HepG2 (cell line): ENCODE measurements around the gene SAE1. TPM values are rescaled to one million over a fixed set of nuclear protein-coding genes. Genes with fewer than 3 reads are reported as not detected.

Source experiments
- ATF3 ChIP-seq: sonication (generic); formaldehyde crosslinking; IDR thresholded peaks from 2 replicates; pipeline ENCODE4 v1.4.0; 2020; ENCODE audit warnings: missing genetic modification reagents
- ATF6 ChIP-seq: sonication (generic); formaldehyde crosslinking; conservative IDR thresholded peaks from 2 replicates; pipeline ENCODE4 v1.4.0; 2020; ENCODE audit warnings: missing genetic modification reagents
- E2F1 ChIP-seq: sonication (generic); formaldehyde crosslinking; IDR thresholded peaks from 2 replicates; pipeline ENCODE4 v1.5.0; 2020; ENCODE audit warnings: missing genetic modification reagents
- HOMEZ ChIP-seq: IDR thresholded peaks from 2 replicates; pipeline ENCODE4 v1.6.1; 2016; ENCODE audit warnings: low read depth
- KAT2B ChIP-seq: fragments of 150-350 bp; IDR thresholded peaks from 2 replicates; pipeline ENCODE4 v1.6.1; 2014; ENCODE audit warnings: low read depth, low read length, borderline replicate concordance
- KMT2A ChIP-seq: sonication (generic); formaldehyde crosslinking; IDR thresholded peaks from 2 replicates; pipeline ENCODE4 v1.4.0; 2020; ENCODE audit warnings: missing genetic modification reagents
- NFATC3 ChIP-seq: sonication (generic); formaldehyde crosslinking; IDR thresholded peaks from 2 replicates; pipeline ENCODE4 v1.5.1; 2020; ENCODE audit warnings: mild to moderate bottlenecking, missing genetic modification reagents
- POLR2A ChIP-seq, 2 experiments: IDR thresholded peaks; 2 replicates each; pipeline ENCODE4 v1.6.1; 2011; ENCODE audit warnings: low read depth in 2 of 2, low read length in 2 of 2, mild to moderate bottlenecking in 1 of 2, moderate library complexity in 1 of 2; ENCODE audit not compliant: insufficient read depth in 1 of 2
- TEF ChIP-seq: sonication (generic); formaldehyde crosslinking; IDR thresholded peaks from 2 replicates; pipeline ENCODE4 v1.5.0; 2020; ENCODE audit warnings: missing genetic modification reagents
- USF2 ChIP-seq, 2 experiments: sonication (generic) in 1 of 2; formaldehyde crosslinking in 1 of 2; IDR thresholded peaks; 2 replicates each; pipeline versions ENCODE4 v1.5.1 to v1.6.1; 2011 to 2020; ENCODE audit warnings: borderline replicate concordance in 1 of 2, low read depth in 1 of 2, low read length in 1 of 2, mild to moderate bottlenecking in 1 of 2, missing genetic modification reagents in 1 of 2, moderate library complexity in 1 of 2
- ZBTB43 ChIP-seq: sonication (generic); formaldehyde crosslinking; conservative IDR thresholded peaks from 2 replicates; pipeline ENCODE4 v1.4.0; 2020; ENCODE audit warnings: missing genetic modification reagents
- ZNF33B ChIP-seq: sonication (generic); formaldehyde crosslinking; IDR thresholded peaks from 2 replicates; pipeline ENCODE4 v1.5.1; 2020; ENCODE audit warnings: mild to moderate bottlenecking, missing genetic modification reagents
- ZNF674 ChIP-seq: sonication (generic); formaldehyde crosslinking; IDR thresholded peaks from 2 replicates; pipeline ENCODE4 v1.5.0; 2020; ENCODE audit warnings: low read depth, mild to moderate bottlenecking, missing genetic modification reagents
- ZSCAN29 ChIP-seq: sonication (generic); formaldehyde crosslinking; conservative IDR thresholded peaks from 2 replicates; pipeline ENCODE4 v1.4.0; 2020; ENCODE audit warnings: mild to moderate bottlenecking, missing genetic modification reagents
- polyA plus RNA-seq, 8 experiments: library from polyadenylated mRNA; depleted of rRNA in 3 of 8; stranded (reverse) in 7 of 8; unstranded in 1 of 8; fragments of >200 nt; fragmentation: Illumina TruSeq in 4 of 8; extraction: Trizol in 4 of 8; gene quantifications; 2 replicates each; pipeline versions ENCODE4 v1.2.1 to v1.2.3, GENCODE V29; 2011 to 2016; ENCODE audit warnings: low read depth in 4 of 8, missing spikeins in 1 of 8, mixed read lengths in 1 of 8; ENCODE audit not compliant: insufficient read depth in 1 of 8
- total RNA-seq, 5 experiments: library from RNA; depleted of rRNA; stranded (reverse); fragments of >200 nt; fragmentation: Illumina TruSeq; extraction: Trizol; gene quantifications; 2 replicates each; pipeline ENCODE4 v1.2.3, GENCODE V29; 2016; ENCODE audit warnings: low read depth in 1 of 5

SAE1 gene
- total and polyA plus RNA-seq, 2 of the 13 experiments (the other 11 are each of a cell fraction or from before 2014, with no cell fraction given) = 87.6 to 197 TPM

- no peak; the same call in 1 of the 2 replicates for TF ChIP-seq E2F1 (CRISPR knock-in tag)
- no peak for TF ChIP-seq KMT2A (CRISPR knock-in tag)
- peak; percentile 63 to 70 for TF ChIP-seq POLR2A (IDR thresholded peaks at IDR 0.05; ENCODE audit: insufficient read depth in 1 of 2, low read depth in 2 of 2, low read length in 2 of 2)
- TF ChIP-seq ZSCAN29 (CRISPR knock-in tag) = peak; percentile 48; the same call in 1 of the 2 replicates
- TF ChIP-seq ZNF33B (CRISPR knock-in tag) = no peak; the same call in 1 of the 2 replicates
- TF ChIP-seq ZNF674 = no peak
- TF ChIP-seq USF2 (IDR thresholded peaks at IDR 0.05; ENCODE audit: low read depth, low read length) = 0 out of 2 replicates have a peak, but pooled peaks have one; percentile 1
- no peak for TF ChIP-seq USF2 (CRISPR knock-in tag; IDR thresholded peaks at IDR 0.05; ENCODE audit: borderline replicate concordance)
- TF ChIP-seq HOMEZ (CRISPR knock-in tag) = peak; percentile 54; the same call in 1 of the 2 replicates
- no peak for TF ChIP-seq KAT2B
- TF ChIP-seq TEF (CRISPR knock-in tag) = 0 out of 2 replicates have a peak, but pooled peaks have one; percentile 38
- no peak for TF ChIP-seq ATF3 (CRISPR knock-in tag)
- TF ChIP-seq NFATC3 (CRISPR knock-in tag) = no peak
- TF ChIP-seq ZBTB43 (CRISPR knock-in tag) = no peak
- TF ChIP-seq ATF6 (CRISPR knock-in tag) = no peak
Observed at GRCh38 chr19:47226426-47227351, 96.1 kb downstream of the SAE1 start (continued).
